K562 (cell line): Measurements from ENCODE around the gene GLE1. TPM values are rescaled to one million over a fixed set of nuclear protein-coding genes. Genes with fewer than 3 reads are reported as not detected.
A peak's percentile ranks its signal among the peaks of the same experiment; 100 is the strongest.

Experiments
- ATAC-seq: fragments of 200-7000 bp; cut with Tn5 transposase; 3 replicates; pipeline ENCODE4 v1.9.1; 2020; ENCODE audit warnings: moderate library complexity
- BruUV-seq: library from RNA; stranded (reverse); fragments of 400-500 nt; replicated peaks from 2 replicates; lab custom pipeline; 2021; lab: Mats Ljungman, UMichigan
- CTCF ChIA-PET: fragments of 300-600 bp; formaldehyde crosslinking; extraction: SDS; loops from one replicate; lab custom pipeline; 2021; ENCODE audit warnings: low intra/inter-chr PET ratio; lab: Yijun Ruan, JAX
- POLR2A ChIA-PET: fragments of 300-600, 350-650 bp; sonication (Branson Sonifier 250); formaldehyde crosslinking; extraction: SDS; loops from one replicate; lab custom pipeline; 2021; ENCODE audit warnings: antibody characterized with exemption, inconsistent platforms; lab: Yijun Ruan, JAX
- DNase-seq, 4 experiments: peaks; one replicate each; pipeline versions ENCODE4 v3.0.0 to v3.0.0-alpha.2; 2011 to 2018; ENCODE audit warnings: low spot score in 3 of 4, mixed read lengths in 3 of 4; ENCODE audit errors: extremely low read depth in 1 of 4
- FAIRE-seq: peaks from 2 replicates; lab custom pipeline; 2011; peaks lifted over from hg19 to GRCh38; lab: Jason Lieb, UNC
- H2AFZ ChIP-seq: 2 replicates; pipeline ENCODE4 v1.6.0; 2011; ENCODE audit warnings: low read depth, low read length, control low read depth, inconsistent platforms
- H3K27ac ChIP-seq: fragments of 200-600 bp; 3 replicates; pipeline ENCODE4 v1.8.0; 2011; ENCODE audit warnings: low read depth, mild to moderate bottlenecking, control low read depth, inconsistent platforms, low read length, moderate library complexity, mixed read lengths; ENCODE audit errors: extremely low read depth
- H3K27me3 ChIP-seq, 2 experiments: fragments of 300-600 bp in 1 of 2; 2 replicates in 1 of 2; 3 replicates in 1 of 2; pipeline versions ENCODE4 v1.6.0 to v1.8.0; 2011; ENCODE audit warnings: inconsistent platforms in 2 of 2, low read length in 2 of 2, mild to moderate bottlenecking in 1 of 2, mixed read lengths in 1 of 2, moderate library complexity in 1 of 2; ENCODE audit not compliant: control insufficient read depth in 2 of 2, insufficient read depth in 2 of 2
- H3K36me3 ChIP-seq: fragments of 300-600 bp; 3 replicates; pipeline ENCODE4 v1.8.0; 2011; ENCODE audit warnings: mild to moderate bottlenecking, low read length, inconsistent platforms; ENCODE audit not compliant: control insufficient read depth, insufficient read depth
- H3K4me1 ChIP-seq, 2 experiments: fragments of 200-600 bp in 1 of 2; replicated peaks in 1 of 2; 2 replicates in 1 of 2; 3 replicates in 1 of 2; pipeline versions ENCODE4 v1.5.1 to v1.8.0; 2011; ENCODE audit warnings: inconsistent platforms in 2 of 2, low read length in 2 of 2, mild to moderate bottlenecking in 1 of 2, mixed read lengths in 1 of 2, moderate library complexity in 1 of 2; ENCODE audit not compliant: control insufficient read depth in 2 of 2, insufficient read depth in 2 of 2
- H3K4me2 ChIP-seq: 2 replicates; pipeline ENCODE4 v1.6.1; 2011; ENCODE audit warnings: low read length, control low read depth, inconsistent platforms, mixed read lengths; ENCODE audit not compliant: insufficient read depth
- H3K4me3 ChIP-seq: fragments of 200-600 bp; sonication (generic), shearing (Covaris generic); 2 replicates; pipeline ENCODE4 v1.5.1; 2016; ENCODE audit warnings: control low read depth, inconsistent platforms
- H3K79me2 ChIP-seq: fragments of 200-600 bp; 3 replicates; pipeline ENCODE4 v1.8.0; 2011; ENCODE audit warnings: low read length, inconsistent platforms; ENCODE audit not compliant: control insufficient read depth, insufficient read depth
- H3K9ac ChIP-seq, 2 experiments: 2 replicates each; pipeline versions ENCODE4 v1.6.0 to v1.6.1; 2011; ENCODE audit warnings: low read depth in 2 of 2, low read length in 2 of 2, control low read depth in 1 of 2, inconsistent platforms in 1 of 2, mild to moderate bottlenecking in 1 of 2, mixed read lengths in 1 of 2; ENCODE audit not compliant: insufficient read depth in 1 of 2
- H3K9me1 ChIP-seq: one replicate; pipeline ENCODE4 v1.6.0; 2011; ENCODE audit warnings: inconsistent platforms, mild to moderate bottlenecking, low read length, moderate library complexity; ENCODE audit not compliant: control insufficient read depth, insufficient read depth
- H3K9me3 ChIP-seq: replicated peaks from 2 replicates; pipeline ENCODE4 v1.5.1; 2011; ENCODE audit warnings: low read depth, low read length, inconsistent platforms; ENCODE audit not compliant: control insufficient read depth, insufficient read depth
- H4K20me1 ChIP-seq: replicated peaks from 2 replicates; pipeline ENCODE4 v1.6.1; 2011; ENCODE audit warnings: low read length, inconsistent platforms, mixed read lengths; ENCODE audit not compliant: control insufficient read depth, insufficient read depth
- CBFA2T2 ChIP-seq: fragments of 450-650 bp; conservative IDR thresholded peaks from 2 replicates; pipeline ENCODE4 v1.6.1; 2017; ENCODE audit warnings: mild to moderate bottlenecking
- CBX8 ChIP-seq: fragments of 200-600 bp; sonication (generic); IDR thresholded peaks from 2 replicates; pipeline ENCODE4 v1.6.1; 2012; ENCODE audit warnings: borderline replicate concordance, mixed run types, low read depth, mild to moderate bottlenecking, moderate library complexity, mixed read lengths, low read length, control low read depth, inconsistent platforms; ENCODE audit not compliant: poor library complexity, severe bottlenecking; ENCODE audit errors: extremely low read depth
- CREM ChIP-seq: IDR thresholded peaks from 2 replicates; pipeline ENCODE4 v1.6.1; 2014; ENCODE audit warnings: antibody characterized with exemption, low read depth
- DPF2 ChIP-seq: fragments of 450-650 bp; IDR thresholded peaks from 2 replicates; pipeline ENCODE4 v1.6.1; 2016
- ELF4 ChIP-seq: fragments of 450-650 bp; formaldehyde crosslinking; IDR thresholded peaks from 2 replicates; pipeline ENCODE4 v1.4.0; 2022; ENCODE audit warnings: missing genetic modification characterization
- ELK1 ChIP-seq: sonication (generic); formaldehyde crosslinking; IDR thresholded peaks from 2 replicates; pipeline ENCODE4 v1.8.1; 2022; ENCODE audit warnings: missing genetic modification reagents
- HNRNPK ChIP-seq: fragments of 200-400 bp; formaldehyde crosslinking; IDR thresholded peaks from one replicate; pipeline ENCODE4 v1.6.1; 2018; ENCODE audit warnings: mild to moderate bottlenecking, low read depth, low read length; ENCODE audit not compliant: poor library complexity, severe bottlenecking
- JUNB ChIP-seq: fragments of 450-650 bp; formaldehyde crosslinking; conservative IDR thresholded peaks from 2 replicates; pipeline ENCODE4 v1.4.0; 2020; ENCODE audit warnings: mild to moderate bottlenecking
- KLF1 ChIP-seq: fragments of 450-650 bp; IDR thresholded peaks from 2 replicates; pipeline ENCODE4 v1.6.1; 2016; ENCODE audit warnings: missing genetic modification characterization, missing compliant biosample characterization
- MECOM ChIP-seq: fragments of 250-450 bp; sonication (Bioruptor Pico); IDR thresholded peaks from 2 replicates; pipeline ENCODE4 v1.8.0; 2022; ENCODE audit warnings: inconsistent platforms
- MEF2D ChIP-seq: conservative IDR thresholded peaks from 2 replicates; pipeline ENCODE4 v1.6.1; 2016; ENCODE audit warnings: low read depth, missing genetic modification characterization, missing compliant biosample characterization
- MIER1 ChIP-seq: fragments of 450-650 bp; IDR thresholded peaks from 2 replicates; pipeline ENCODE4 v1.6.1; 2016; ENCODE audit warnings: antibody characterized with exemption, mild to moderate bottlenecking, low read depth
- PHF21A ChIP-seq: fragments of 450-650 bp; IDR thresholded peaks from 2 replicates; pipeline ENCODE4 v1.6.1; 2017; ENCODE audit warnings: low read depth, borderline replicate concordance
- SMARCA4 ChIP-seq: fragments of 450-650 bp; IDR thresholded peaks from 2 replicates; pipeline ENCODE4 v1.6.1; 2016
- TEAD1 ChIP-seq, 2 experiments: fragments of 450-650 bp in 1 of 2; sonication (generic) in 1 of 2; formaldehyde crosslinking; IDR thresholded peaks; 2 replicates each; pipeline versions ENCODE4 v1.4.0 to v1.8.0; 2020 to 2022; ENCODE audit warnings: mild to moderate bottlenecking in 2 of 2, missing genetic modification reagents in 1 of 2
- XRCC3 ChIP-seq: fragments of 450-650 bp; IDR thresholded peaks from 2 replicates; pipeline ENCODE4 v1.6.1; 2017; ENCODE audit warnings: mild to moderate bottlenecking, moderate library complexity
- ZNF174 ChIP-seq: fragments of 250-450 bp; sonication (Bioruptor Pico); IDR thresholded peaks from 2 replicates; pipeline ENCODE4 v1.4.0; 2020; ENCODE audit warnings: mild to moderate bottlenecking
- ZNF512 ChIP-seq: IDR thresholded peaks from 2 replicates; pipeline ENCODE4 v1.6.1; 2016; ENCODE audit warnings: missing genetic modification characterization, missing compliant biosample characterization
- ZNF79 ChIP-seq: fragments of 250-450 bp; sonication (Bioruptor Pico); IDR thresholded peaks from 2 replicates; pipeline ENCODE4 v1.4.0; 2020; ENCODE audit warnings: low read depth, mild to moderate bottlenecking, moderate library complexity
- WGBS: fragments of 100-300 bp; shearing (Covaris generic); methylation state at CpG from one replicate; pipeline ENCODE4 v1.1.6; 2016; ENCODE audit warnings: low coverage, mixed read lengths; ENCODE audit not compliant: insufficient coverage; ENCODE audit errors: missing lambda C conversion rate; 5-methylcytosine and 5-hydroxymethylcytosine counted together
- in situ Hi-C: fragments of 300-500 bp; cut with MboI; formaldehyde crosslinking; loops from 4 replicates; pipeline ENCODE4 v1.15.0; 2018; ENCODE audit warnings: inconsistent platforms, mixed read lengths
- intact Hi-C: fragments of 100-400 bp; cut with micrococcal nuclease; formaldehyde crosslinking; loops from 2 replicates; pipeline ENCODE4 v1.14.2; 2022
- polyA plus RNA-seq, 8 experiments: library from polyadenylated mRNA; depleted of rRNA in 4 of 8; stranded (reverse) in 5 of 8; unstranded in 3 of 8; fragments of >200 nt; fragmentation: Nextera tagmentation in 2 of 8; fragmentation: Illumina TruSeq in 1 of 8; extraction: Ambion mirVana in 2 of 8; extraction: Trizol in 1 of 8; gene quantifications; 2 replicates each; pipeline versions ENCODE4 v1.2.1 to v1.2.3, GENCODE V29; 2011 to 2014; ENCODE audit warnings: inconsistent platforms in 1 of 8, missing spikeins in 1 of 8
- total RNA-seq, 7 experiments: library from RNA; depleted of rRNA in 6 of 7; stranded (reverse); fragments of >200 nt in 6 of 7; fragmentation: Illumina TruSeq in 2 of 7; extraction: Trizol in 2 of 7; gene quantifications; 2 replicates each; pipeline versions ENCODE4 v1.2.1 to v1.2.3, GENCODE V29; 2011 to 2021; ENCODE audit warnings: low replicate concordance in 1 of 7

The GLE1 gene
- total and polyA plus RNA-seq, 9 of the 15 experiments (the other 6 are each of a cell fraction or from before 2014, with no cell fraction given): 15.9 to 44.8 (median 37.6) TPM

- no peak for TF ChIP-seq ZNF79 (CRISPR knock-in tag)
- TF ChIP-seq MIER1: no peak
- TF ChIP-seq MECOM (CRISPR knock-in tag): no peak
- TF ChIP-seq CBFA2T2: peak; percentile 31; the same call in 1 of the 2 replicates
- TF ChIP-seq HNRNPK: no peak
- TF ChIP-seq MEF2D: no peak
- no peak for TF ChIP-seq JUNB (CRISPR knock-in tag)
- TF ChIP-seq ELF4 (CRISPR knock-in tag): no peak
These were observed 49.8 kb downstream of the GLE1 start (continued) for GRCh38 chr9:128554155-128554862.

GRCh38 chr9:128555180-128555721 is 50.7 kb downstream of the GLE1 start:
- intact Hi-C loops: loop anchor here (10.0 kb wide), 1 partner anchor 190 kb away; no protein-coding TSS in a partner anchor
- BruUV-seq: no TSS peak
- Histone ChIP-seq H3K9ac (no peak overlapping the region), H3K9me3 (no peaks in the 10 kb centered on the region), H3K9me1 (no peaks in the 10 kb centered on the region), H3K4me1 (peaks cover 27 to 30% of the 10 kb centered on the region in 2 experiments), H3K4me2 (no peak overlapping the region), H4K20me1 (peaks cover 15% of the 10 kb centered on the region), H3K27me3 (peaks cover 4 to 9% of the 10 kb centered on the region in 2 experiments; a peak in 2 of 5 replicates), H3K36me3 (no peaks in the 10 kb centered on the region), H2AFZ (no peak overlapping the region), H3K79me2 (no peaks in the 10 kb centered on the region), H3K27ac (no peak overlapping the region), H3K4me3 (no peak overlapping the region)
- FAIRE-seq (no peak), DNase-seq (peak in 2 of 4 experiments; percentile 29 to 34), ATAC-seq (no peak)
- in situ Hi-C loops: no loop called here
- WGBS: 5% methylated on average over 9 of the region's 9 CpGs
- POLR2A ChIA-PET: interaction anchor here (1.4 kb wide), 1 partner anchor 55 kb away, joined by 6 read pairs; no protein-coding TSS in a partner anchor
- CTCF ChIA-PET: interaction anchor here (0.6 kb wide), 1 partner anchor 430 kb away, joined by 3 read pairs; no protein-coding TSS in a partner anchor
- TF ChIP-seq TEAD1 (CRISPR knock-in tag; IDR thresholded peaks at IDR 0.05) (peak; percentile 63 to 64; a peak in 2 of 4 replicates), DPF2 (peak; percentile 16; the same call in 1 of the 2 replicates), ELK1 (CRISPR knock-in tag) (no peak), SMARCA4 (peak; percentile 10; the same call in 1 of the 2 replicates), PHF21A (no peak), CREM (0 out of 2 replicates have a peak, but pooled peaks have one; percentile 6), CBX8 (peak; percentile 56), XRCC3 (no peak), ZNF512 (peak; percentile 56), KLF1 (tag) (no peak), ZNF174 (no peak)
